GM19455 (cell line): ENCODE measurements around the gene SPSB3.
"Not testable (repeated sequence)": the region's sequence is repeated elsewhere in the genome, so short reads cannot be mapped to it uniquely, and the experiment has no call there.

ENCODE experiments used
- ATAC-seq: cut with Tn5 transposase; IDR thresholded peaks from one replicate; pipeline ENCODE4 v1.9.1; 2021; ENCODE audit not compliant: unreplicated experiment

The SPSB3 gene

DNA sequence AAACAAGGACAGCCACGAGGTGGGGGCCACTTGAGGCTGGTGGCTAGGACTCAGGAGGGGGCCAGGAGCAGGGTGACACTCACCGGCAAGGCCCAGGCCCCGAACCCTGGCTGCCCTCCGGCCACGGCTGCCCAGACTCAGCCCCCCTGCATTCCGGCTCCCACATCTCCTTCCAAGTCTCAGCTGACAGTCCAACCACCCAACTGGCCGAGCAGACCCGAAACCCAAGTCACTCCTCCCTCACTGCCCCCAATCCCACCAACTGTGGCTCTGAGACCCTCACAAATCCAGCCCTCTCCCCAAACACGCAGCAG is 34.9 kb upstream of the SPSB3 start:
- ATAC-seq: no peak

DNA sequence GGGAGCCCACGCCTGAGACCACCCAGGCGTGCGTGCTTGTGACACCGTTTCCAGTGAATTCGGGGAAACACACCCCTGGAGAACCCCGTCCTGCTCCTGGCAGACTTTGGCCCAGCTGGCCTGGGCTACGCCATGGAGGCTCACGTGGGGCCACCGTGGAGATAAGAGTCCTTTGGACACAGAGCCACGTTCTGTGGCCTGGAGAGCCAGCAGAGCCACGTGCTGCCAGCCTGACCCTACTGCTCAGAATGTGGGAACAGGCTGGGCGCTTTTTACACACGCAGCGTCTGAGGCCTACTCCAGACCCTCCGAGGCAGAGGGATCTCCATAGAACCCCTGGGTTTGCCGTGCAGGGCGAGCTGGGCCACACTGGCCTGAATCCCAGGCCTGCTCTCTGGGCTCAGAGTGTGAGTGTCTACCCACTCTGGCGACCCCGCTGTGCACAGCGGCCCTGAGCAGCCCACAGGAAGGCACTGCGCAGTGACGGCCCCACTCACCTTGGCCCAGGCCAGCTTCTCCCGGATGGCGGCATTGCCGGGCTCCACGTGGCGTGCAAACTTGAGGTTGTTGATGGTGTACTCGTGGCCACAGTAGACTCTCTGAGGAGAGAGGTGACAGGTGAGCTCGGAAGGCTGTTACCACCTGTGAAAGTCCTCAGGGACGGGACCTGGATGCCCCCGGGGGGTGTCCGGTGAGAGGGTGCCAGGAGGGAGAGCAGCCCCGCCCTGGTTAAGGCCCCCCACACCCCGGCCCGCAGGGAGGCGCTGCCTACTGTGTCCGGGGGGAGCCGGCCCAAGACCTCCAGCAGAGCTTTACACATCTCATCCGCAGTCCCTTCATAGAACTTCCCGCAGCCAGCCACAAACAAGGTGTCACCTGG is 34.3 kb upstream of the SPSB3 start:
- ATAC-seq: no peak

DNA sequence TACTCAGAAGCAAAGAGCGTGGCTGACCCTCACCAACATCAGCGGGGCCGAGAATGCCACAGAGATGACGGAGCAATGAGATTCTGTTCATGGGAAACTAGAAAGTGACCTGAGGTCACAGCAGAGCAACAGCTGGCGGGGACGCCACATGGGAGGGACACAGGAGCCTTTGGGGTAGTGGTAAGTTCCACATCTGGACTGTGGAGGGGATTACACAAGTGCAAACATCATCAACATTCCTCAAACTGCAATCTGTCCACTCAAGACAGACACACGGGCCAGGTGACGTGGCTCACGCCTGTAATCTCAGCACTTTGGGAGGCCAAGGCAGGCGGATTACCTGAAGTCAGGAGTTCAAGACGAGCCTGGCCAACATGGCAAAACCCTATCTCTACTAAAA is 33.1 kb upstream of the SPSB3 start:
- ATAC-seq: no peak

DNA sequence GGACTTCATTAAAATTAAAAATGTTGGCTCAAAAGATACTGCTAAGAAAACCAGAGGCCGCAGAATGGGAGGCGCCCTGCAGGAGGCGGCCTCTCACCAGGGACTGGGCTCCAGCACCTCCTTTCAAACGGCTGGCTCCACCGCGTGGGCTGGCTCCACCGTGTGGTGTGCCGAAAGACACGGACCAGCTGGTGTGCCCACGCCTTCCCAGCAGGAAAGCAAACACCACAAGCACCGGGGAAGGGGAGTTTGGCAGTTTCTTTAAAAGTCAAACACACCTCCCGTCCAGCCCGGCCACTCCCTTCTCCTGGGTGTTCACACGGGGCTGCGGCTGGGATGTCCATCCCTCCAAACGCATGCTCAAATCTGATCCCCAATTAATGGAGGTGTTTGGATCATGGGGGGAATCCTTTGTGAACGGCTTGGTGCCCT is 30.4 kb upstream of the SPSB3 start:
- ATAC-seq: no peak

DNA sequence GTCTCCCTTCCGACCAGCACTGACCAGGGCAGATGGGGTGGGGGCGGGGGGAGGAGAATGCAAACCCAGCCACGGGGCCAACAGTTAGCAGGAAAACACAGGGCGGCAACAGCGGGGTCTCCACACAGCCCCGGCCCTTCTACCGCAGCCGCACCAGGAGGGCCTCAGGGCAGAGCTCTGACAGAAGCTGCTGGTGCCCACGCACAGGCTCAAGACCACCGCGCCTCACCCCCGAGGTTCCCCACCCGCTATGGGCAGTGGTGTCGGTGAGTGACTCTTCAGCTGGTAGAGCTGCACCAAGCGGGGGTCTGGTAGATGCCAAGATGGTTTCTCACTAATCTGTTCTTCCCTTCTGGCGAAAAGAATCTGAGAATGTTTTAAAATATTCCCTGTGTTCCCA is 28.2 kb upstream of the SPSB3 start:
- ATAC-seq: no peak

DNA sequence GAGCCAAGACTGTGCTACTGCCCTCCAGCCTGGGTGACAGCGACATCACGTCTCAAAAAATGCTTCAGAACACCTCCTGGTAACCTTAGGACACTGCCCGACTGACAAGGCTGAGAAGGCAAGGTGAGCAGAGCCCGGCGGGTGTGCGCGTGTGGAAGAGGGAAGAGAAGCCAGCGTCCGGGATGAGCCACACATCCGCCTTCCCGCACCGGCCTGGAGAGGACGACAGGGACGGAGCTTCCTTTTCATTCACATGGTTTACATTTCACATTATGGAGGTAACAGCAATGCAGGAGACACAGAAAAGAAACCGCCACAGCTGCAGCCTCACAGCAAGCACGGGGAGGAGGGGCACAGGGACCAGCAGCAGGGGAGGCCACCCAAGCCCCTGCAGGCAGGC is 27.7 kb upstream of the SPSB3 start:
- ATAC-seq: no peak

DNA sequence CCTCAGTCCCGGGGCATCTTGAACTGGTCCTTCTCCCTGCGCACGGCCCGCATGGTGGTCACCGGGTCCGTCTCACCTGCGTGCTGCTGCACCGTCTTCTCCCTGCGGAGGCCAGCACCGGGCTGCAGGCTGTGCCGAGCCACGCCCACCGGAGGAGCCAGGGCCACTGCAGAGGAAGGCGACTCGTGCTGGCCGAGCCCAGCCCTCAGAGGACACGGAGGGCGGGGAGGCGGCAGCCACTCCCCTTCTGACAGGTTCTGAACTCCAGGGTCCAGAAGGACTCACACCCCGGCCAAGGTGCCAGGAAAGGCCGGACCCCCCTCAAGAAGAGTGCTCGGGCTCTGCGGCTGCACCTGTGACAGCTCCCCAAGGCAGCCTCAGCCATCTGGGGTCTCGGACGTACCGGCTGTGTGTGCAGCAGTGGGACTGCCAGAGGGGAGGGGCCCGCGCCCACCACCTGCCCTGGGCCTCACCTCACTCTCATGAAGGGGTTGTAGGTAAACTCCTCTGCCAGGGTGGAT is 27.0 kb upstream of the SPSB3 start:
- no peak for ATAC-seq

DNA sequence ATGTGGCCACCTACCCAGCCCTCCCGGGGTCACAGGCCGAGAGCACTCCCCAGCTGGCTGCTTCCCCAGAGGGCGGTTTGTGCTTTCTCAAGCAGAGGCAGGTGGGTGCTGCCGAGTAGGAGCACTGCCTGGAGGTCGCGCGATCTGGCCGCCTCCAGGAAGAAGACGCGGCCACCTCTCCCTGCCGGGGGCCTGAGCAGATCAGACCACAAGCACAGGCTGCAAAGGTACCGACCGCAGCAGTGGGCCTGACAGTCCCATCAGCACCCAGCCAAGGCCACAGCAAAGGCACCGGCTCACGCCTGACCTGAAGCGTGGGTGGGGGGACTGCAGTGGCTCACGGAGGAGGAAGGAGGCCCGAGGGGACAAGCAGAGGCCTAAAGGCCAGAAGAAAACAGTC is 26.3 kb upstream of the SPSB3 start:
- no peak for ATAC-seq

DNA sequence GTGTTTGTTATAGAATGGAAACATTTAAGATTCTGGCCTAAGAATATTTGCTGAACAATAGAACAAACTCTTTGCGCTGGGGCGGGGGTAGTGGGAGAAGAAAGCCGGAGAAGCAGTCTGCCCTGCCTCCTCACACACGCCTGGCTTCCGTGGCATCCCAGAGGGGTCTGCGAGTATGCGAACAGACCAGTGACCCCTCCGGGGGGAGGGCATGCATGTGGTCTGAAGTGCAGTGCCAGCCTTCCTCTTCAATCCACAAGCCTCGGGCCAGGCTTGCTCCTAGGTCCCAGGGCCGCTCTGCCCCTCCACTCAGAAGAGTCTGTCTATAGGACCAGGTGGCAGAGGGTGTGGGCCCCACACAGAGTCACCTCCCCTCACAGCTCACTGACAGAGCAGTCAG is 25.3 kb upstream of the SPSB3 start:
- no peak for ATAC-seq

DNA sequence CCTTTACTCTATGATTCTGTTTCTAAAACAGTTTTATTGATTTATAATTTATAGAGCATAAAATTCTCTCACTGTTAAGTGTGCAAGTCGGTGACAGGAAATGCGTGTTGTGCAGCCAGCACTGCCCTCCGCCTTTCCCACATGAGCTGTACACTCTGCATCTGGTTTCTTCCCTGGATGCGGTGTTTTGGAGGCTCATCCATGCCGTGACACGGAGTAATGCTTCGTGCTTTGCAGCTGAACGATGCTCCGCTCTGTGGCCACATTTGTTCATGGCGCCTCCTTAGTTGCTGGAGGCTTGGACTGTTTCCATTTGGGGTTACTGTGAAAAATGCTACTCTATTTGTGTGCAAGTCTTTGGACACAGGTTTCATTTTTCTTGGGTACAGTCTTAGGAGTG is 18.3 kb upstream of the SPSB3 start:
- ATAC-seq: no peak

DNA sequence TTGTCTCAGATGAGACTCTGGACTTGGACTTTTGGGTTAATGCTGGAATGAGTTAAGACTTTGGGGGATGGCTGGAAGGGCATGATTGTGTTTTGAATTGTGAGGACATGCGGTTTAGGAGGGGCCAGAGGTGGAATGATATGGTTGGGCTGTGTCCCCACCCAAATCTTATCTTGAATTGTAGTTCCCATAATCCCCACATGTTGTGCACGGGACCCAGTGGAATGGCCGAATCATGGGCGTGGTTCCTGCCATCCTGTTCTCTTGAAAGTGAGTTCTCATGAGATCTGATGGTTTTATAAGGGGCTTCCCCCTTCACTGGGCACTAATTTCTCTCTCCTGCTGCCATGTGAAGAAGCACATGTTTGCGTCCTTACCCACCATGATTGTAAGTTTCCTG is 16.9 kb upstream of the SPSB3 start:
- ATAC-seq: not testable (repeated sequence)

DNA sequence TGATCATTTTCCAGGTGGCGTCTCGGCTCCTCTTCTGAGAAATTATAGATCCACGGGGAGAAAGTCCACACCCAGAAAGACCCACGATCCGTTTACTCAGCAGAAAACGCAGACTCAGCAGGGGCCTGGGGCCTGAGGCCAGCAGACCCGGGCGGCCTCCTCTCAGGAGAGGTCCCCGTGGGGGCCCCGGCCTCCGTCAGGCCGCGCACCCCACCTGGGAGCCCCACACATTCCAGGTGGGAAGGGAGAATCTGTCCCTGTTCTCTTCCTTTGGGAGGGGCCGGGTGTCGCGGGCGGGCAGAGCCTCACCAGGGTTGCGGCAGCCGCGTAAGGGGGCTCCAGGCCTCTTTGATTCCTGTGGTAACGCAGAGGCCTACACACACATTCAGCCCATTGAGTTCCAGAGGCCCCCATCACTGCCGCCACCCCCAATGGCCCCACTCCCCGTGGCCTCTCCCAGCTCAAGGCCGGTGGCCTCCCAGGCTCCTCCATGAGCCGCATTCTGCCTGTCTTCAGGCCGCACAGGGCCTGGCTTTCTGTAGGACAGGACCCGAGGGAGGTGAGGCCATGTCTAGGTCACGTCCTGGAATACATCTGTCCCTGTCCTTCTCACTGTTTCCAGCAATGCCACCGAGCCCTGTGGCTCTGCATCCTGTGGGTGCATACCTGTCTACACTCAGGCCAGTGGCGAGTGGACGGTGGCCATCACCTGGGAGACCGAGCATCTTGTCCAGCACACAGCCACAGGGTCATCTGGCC is 12.7 kb upstream of the SPSB3 start:
- no peak for ATAC-seq

DNA sequence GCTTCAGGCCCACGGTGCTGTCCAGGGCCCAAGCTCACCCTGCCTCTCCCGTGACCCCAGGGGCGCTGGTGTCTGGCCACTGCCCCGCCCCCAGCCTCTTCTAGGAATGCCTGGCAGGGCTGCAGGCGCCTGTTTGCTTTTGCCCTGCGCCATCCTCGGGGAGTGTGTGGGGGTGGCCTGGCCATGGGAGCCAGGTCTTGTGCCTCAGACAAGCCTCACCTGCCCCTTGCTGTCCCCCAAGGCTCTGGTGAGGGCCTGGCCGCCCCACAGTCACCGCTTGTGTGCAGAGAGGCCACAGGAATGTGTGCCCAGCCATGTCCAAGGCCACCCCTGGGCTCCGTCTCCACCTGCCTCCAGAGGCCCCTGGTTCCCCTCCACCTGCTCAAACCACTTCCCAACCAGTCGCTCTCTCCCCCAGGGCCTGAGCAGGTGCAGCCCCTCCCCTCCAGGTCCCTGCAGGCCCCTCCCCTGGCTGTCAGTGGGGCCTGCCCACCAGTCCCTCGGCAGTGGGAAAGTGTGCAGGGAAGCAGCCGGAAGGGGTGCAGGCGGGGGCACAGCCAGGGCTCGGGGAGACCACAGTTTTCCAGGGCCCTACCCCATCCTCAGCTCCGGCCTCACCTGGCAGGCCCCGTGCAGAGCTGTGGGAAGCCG is 12.0 kb upstream of the SPSB3 start:
- ATAC-seq: no peak

DNA sequence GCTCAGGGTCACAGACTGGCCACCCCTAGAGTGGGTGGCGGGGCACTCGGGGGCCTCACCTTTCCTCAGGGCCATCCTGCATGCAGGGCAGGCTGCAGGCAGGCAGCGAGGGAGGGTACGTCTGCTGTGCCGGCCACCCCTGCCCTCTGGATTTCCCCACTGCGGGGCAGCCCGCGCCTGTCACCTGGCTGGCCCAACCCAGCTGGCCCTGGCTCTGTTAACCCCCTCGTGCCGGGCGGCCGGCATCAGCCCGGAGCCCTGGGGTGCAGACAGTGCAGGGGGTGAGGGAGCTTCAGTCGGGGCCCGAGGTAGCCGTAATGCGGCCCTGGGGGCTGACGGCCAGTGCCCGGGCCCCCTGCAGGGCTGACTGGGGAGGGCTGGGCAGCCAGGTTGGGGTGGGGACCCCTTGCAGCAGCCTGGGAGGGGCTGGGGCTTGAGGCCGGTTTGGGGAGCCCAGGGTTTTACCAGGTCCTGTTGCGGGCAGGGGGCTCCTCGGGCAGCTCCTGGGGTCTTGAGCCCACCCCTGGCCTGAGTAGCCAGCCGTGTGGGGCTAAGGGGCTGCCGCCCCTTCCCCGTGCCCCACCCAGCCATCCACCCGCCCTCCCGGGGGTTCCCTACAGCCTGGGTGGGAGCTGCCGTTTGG is 11.3 kb upstream of the SPSB3 start, which contains the start of gene IGFALS:
Gene IGFALS (minus strand): TSS at position 128 of the 643 bp plus-strand sequence. CDS start 53 bp downstream, at position 75.
- no peak for ATAC-seq

DNA sequence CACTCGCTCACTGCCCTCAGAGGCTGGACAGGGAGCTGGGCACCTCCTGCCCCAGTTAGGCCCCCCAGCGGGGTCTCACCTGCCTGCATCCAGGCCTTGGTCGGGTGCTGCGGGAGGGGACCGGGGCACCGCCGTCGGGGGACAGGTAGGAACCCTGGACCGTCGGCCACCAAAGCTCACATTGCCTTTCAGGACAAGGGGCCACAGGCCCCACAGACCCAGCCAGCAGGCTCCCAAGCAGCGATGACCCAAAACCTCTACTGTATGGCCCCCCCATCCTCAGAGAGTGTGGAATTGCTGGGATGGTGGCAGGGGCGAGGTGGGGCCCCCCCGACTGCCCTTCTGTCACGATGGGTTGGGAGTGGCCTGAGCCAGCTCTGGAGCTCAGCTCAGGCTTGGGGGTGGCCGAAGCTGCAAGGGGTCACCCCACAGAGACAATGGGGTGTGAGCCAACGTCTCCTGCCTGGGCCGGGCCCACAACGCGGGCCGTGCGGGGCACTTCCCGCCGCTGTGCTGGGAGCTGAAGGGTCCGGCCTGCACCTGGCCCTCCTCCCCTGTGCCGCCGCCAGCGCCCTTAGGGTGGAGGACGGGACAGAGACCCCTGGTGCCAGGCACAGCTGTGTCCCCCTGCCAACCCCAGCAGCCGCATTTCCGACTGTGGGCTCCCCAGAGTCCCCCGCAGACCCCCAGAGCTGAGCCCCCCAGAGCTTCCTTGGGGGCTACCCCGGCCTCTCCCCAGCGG is 10.6 kb upstream of the SPSB3 start:
- ATAC-seq: no peak

DNA sequence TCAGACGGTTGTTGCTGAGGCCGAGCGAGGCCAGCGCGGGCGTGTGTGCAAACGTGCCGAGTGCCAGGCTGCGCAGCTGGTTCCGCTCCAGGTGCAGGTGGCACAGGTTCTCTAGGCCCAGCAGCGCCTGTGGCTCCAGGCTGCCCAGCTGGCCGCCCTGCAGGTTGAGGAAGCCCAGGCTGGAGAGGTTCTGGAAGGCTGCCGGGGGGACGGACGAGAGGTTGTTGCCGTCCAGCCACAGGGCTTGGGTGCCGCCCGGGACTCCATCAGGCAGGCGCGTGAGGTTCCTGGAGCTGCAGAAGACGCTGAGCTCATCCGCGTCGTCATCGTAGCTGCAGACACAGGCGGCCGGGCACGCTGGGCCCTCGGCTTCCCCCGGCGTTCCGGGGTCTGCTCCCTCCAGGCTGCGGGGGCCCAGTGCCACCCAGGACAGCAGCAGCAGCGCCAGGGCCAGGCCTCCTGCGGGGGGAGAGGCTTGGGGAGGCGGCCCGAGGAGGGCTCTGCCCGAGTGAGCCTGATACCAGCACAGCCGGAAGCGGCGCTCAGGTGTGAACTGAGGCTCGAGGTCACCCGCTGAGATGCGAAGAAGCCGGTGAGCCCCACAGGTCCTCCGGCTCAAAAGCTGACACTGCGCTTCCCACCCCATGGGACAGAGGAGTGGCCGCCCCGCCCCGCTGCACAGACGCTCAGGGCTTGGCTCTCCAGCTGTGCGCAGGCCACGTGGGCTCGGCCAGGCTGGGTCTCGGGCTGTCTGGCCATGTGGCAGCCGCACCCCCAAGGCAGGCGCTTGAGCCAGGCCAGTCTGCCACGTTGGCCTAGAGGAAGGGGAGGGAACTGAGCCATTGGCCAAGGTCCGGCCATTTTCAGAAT is 9.8 kb upstream of the SPSB3 start:
- no peak for ATAC-seq

DNA sequence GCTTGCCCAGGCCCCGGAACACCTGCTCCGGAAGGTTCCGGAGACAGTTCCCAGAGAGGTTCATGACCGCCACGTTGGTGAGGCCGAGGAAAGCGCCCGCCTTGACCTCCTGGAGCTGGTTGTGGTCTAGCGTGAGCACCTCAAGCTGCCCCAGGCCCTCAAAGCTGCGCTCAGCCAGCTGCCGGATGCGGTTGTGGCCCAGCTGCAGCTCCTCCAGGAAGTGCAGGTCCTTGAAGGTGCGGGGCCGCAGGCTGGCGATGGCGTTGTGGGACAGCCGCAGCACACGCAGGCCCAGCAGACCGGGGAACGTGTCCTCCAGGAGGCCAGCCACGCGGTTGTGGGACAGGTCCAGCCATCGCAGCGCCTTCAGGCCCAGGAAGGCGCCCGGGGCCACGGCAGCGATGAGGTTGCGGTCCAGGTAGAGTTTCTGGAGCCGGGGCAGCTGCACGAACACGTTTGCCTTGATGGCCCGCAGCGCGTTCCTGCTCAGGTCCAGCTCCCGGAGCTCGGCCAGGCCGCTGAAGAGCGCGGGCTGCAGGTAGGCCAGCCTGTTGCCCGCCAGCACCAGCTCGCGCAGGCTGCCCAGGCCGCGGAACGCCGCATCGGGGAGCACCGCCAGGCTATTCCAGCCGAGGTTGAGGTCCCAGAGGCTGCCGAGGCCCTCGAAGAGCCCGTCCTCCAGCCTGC is 9.0 kb upstream of the SPSB3 start:
- no peak for ATAC-seq

DNA sequence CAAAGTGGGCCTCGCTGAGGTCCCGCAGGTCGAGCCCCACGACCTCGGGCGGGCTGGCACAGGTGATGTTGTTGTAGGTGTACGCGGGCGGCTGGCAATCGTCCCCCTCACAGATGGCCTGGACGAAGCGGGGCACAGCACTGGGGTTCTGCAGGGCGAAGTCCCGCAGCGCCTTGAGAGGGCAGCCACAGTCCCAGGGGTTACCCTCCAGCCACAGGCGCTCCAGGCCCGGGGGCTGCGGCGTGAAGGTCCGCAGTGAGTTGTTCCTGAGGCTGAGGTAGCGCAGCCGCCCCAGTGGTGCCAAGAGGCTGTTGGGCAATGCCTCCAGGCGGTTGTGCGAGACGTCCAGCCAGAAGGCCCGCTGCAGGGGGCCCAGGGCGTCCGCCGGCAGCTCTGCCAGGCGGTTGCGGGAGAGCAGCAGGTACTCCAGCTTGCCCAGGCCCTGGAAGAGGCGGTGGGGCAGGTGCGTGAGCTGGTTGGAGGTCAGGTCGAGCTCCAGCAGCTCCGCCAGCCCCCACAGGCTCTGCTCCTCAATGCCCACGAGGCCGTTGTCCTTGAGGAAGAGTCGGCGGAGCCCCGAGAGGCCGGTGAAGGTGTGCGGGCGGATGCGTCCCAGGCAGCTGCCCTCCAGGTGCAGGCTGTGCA is 8.4 kb upstream of the SPSB3 start:
- no peak for ATAC-seq

DNA sequence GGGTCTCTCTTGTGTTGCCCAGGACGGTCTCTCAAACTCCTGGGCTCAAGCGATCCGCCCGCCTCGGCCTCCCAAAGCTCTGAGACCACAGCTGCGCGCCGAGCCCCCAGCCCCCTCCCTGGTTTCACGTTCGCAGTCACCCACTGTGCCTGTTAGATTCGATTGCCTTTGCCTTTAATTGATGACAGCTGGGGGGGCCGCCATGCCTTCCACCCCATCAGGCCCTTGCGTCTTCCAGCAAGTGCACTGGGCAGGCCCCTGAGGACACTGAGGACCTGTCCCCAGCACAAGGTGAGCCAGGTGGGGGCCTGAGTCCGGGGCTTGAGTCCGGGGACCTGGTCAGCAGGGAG is 7.9 kb upstream of the SPSB3 start:
- ATAC-seq: no peak
